ENCODE data around the gene RPS5. TPM values are rescaled to one million over a fixed set of nuclear protein-coding genes. Genes with fewer than 3 reads are reported as not detected.

RPS5 gene
- total RNA-seq, 4 donors from 2014 or later: 1,253 to 2,519 (median 2,306) TPM

DNA sequence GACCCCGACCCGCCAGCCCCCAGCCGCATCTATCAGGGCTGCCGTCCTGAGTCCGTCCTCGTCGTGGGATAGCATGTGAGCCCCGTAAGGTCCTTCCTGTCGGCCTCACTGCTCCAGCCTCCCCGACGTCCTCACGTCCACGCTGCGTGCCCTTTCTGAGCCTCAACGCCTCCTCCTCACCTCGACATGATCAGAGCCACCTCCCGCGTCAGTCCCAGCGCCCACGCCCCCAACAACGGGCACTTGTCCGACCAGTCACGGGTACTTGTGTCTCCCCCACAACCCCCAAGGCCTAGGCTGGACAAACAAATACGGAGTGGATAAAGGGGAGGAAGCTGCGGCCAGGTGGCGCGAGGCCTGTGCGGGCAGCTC lies 25.2 kb upstream of the RPS5 start:
- TF ChIP-seq CTCF (IDR thresholded peaks at IDR 0.05) (no peak), EP300 (IDR thresholded peaks at IDR 0.05) (no peak), POLR2A (IDR thresholded peaks at IDR 0.05) (no peak), POLR2AphosphoS5 (IDR thresholded peaks at IDR 0.05) (no peak)
- 3% methylated on average over 22 of the region's 28 CpGs for WGBS
- Histone ChIP-seq H3K27ac (peak overlapping the region; percentile 96), H3K4me3 (peak overlapping the region; percentile 82), H3K36me3 (peaks cover 4% of the 10 kb centered on the region), H3K4me1 (peaks cover 16% of the 10 kb centered on the region), H3K27me3 (peaks cover 8% of the 10 kb centered on the region), H3K9me3 (no peaks in the 10 kb centered on the region)
- DNase-seq (ENCODE audit: low spot score in 2 of 2): peak in 1 of 2 donors; percentile 81

GRCh38 chr19:58362272-58362994 lies 24.6 kb upstream of the RPS5 start, which contains the start of gene ZNF497:
Gene ZNF497 (minus strand): TSS chr19:58362751. CDS start chr19:58357635, 5,116 bp downstream.
- Histone ChIP-seq H3K36me3 (peaks cover 4% of the 10 kb centered on the region), H3K27ac (peak within 1 kb of the TSS; percentile 96), H3K9me3 (no peaks in the 10 kb centered on the region), H3K4me3 (peak within 1 kb of the TSS; percentile 82), H3K4me1 (peaks cover 14% of the 10 kb centered on the region), H3K27me3 (peaks cover 3% of the 10 kb centered on the region)
- TF ChIP-seq POLR2A (IDR thresholded peaks at IDR 0.05) (peak in 1 of 2 donors; percentile 52), POLR2AphosphoS5 (IDR thresholded peaks at IDR 0.05) (peak; percentile 4 to 95 (median 61)), CTCF (IDR thresholded peaks at IDR 0.05) (no peak), EP300 (IDR thresholded peaks at IDR 0.05) (no peak)
- under 1% methylated on average over 41 of the region's 74 CpGs for WGBS
- DNase-seq (ENCODE audit: low spot score in 2 of 2): peak; percentile 97

DNA sequence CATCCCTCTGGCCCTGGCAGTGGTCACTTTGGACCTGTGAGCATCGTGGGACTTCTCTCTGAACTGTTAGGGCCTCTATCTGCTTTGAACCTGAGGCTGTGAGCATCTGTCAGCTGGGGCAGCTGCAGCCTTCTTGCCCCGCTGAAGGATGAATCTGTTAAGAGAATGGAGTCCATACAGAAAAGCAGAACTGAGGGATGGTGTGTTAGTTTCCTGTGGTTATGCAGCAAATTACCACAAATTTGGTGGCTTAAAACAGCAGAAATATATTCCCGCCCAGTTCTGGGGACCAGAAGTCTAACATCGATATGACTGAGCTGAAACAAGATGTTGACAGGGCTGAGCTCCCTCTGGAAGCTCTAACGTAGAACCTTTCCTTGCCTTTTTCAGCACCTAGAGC lies 22.9 kb upstream of the RPS5 start:
- Histone ChIP-seq H3K36me3 (peaks cover 19% of the 10 kb centered on the region), H3K4me3 (no peak overlapping the region), H3K9me3 (no peaks in the 10 kb centered on the region), H3K27ac (no peak overlapping the region), H3K4me1 (peaks cover 14% of the 10 kb centered on the region), H3K27me3 (no peaks in the 10 kb centered on the region)
- WGBS: 69% methylated on average over 5 of the region's 5 CpGs
- DNase-seq (ENCODE audit: low spot score in 2 of 2): no peak
- TF ChIP-seq EP300 (IDR thresholded peaks at IDR 0.05) (no peak), POLR2A (IDR thresholded peaks at IDR 0.05) (no peak), CTCF (IDR thresholded peaks at IDR 0.05) (no peak), POLR2AphosphoS5 (IDR thresholded peaks at IDR 0.05) (no peak)

- peaks cover 10% of the 10 kb centered on the region for H3K4me1 ChIP-seq
- no peak overlapping the region for H3K27ac ChIP-seq
- H3K36me3 ChIP-seq: peaks cover 21% of the 10 kb centered on the region
- TF ChIP-seq EP300 (IDR thresholded peaks at IDR 0.05): no peak
- no peak for TF ChIP-seq POLR2AphosphoS5 (IDR thresholded peaks at IDR 0.05)
- no peak for TF ChIP-seq POLR2A (IDR thresholded peaks at IDR 0.05)
- no peak for TF ChIP-seq CTCF (IDR thresholded peaks at IDR 0.05)
- no peak overlapping the region for H3K4me3 ChIP-seq
- no peaks in the 10 kb centered on the region for H3K27me3 ChIP-seq
- WGBS: 93% methylated on average over 22 of the region's 32 CpGs
- DNase-seq (ENCODE audit: low spot score in 2 of 2): no peak
- no peaks in the 10 kb centered on the region for H3K9me3 ChIP-seq
These were observed 20.3 kb upstream of the RPS5 start for GRCh38 chr19:58366585-58367430.

Measured in suprapubic skin (tissue), 4 donors.